RKO (cell line): ENCODE data around the gene GGA3.
A peak's percentile ranks its signal among the peaks of the same experiment; 100 is the strongest.
"Not testable (repeated sequence)": the region's sequence is repeated elsewhere in the genome, so short reads cannot be mapped to it uniquely, and the experiment has no call there.

ENCODE experiments used
- DNase-seq: peaks from one replicate; pipeline ENCODE4 v3.0.0-alpha.2; 2016; ENCODE audit warnings: low spot score

Gene GGA3

DNA sequence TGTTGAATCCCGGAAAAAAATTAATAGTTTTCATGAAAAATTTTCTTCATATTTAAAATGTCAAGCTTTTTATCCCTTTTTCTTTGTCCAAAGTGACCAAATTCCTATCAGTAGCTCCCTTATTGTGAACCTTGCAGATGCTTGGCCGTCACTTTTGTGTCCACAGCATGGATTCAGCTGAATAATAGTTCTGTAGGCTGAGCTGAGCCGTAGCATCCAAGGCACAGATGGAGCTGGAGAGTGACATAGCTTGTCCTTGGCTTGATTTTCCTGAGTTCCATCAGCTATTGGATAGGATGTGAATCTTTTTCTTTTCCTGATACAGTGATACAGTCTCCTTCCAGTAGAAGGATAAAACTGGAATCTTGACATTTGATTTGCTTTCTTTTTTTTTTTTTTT lies 52.3 kb downstream of the GGA3 start:
- DNase-seq: no peak

DNA sequence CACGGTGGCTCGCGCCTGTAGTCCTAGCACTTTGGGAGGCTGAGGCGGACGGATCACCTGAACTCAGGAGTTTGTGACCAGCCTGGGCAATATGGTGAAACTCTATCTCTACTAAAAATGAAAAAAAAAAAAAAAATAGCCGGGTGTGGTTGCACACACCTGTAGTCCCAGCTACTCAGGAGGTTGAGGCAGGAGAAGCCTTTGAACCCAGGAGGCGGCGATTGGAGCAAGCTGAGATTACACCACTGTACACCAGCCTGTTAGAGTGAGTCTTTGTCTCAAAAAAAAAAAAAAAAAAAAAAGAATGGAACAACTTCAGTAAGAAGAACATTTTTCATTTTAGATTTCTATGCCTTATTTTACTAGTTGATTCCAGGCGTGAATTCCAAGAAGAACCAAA lies 53.2 kb downstream of the GGA3 start:
- DNase-seq: no peak

DNA sequence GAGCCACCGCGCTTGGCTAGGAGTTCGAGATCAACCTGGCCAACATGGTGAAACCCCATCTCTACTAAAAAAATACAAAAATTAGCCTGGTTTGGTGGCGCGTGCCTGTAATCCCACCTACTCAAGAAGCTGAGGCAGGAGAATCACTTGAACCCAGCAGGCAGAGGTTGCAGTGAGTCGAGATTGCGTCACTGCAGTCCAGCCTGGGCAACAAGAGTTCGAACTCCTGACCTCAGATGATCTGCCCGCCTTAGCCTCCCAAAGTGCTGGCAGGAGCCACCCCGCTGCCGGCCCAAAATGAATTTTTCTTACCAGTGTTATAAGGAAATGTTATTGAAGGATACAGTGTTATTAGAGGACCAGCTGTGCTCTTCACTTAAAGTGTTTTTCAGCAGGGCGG lies 53.6 kb downstream of the GGA3 start:
- DNase-seq: no peak

DNA sequence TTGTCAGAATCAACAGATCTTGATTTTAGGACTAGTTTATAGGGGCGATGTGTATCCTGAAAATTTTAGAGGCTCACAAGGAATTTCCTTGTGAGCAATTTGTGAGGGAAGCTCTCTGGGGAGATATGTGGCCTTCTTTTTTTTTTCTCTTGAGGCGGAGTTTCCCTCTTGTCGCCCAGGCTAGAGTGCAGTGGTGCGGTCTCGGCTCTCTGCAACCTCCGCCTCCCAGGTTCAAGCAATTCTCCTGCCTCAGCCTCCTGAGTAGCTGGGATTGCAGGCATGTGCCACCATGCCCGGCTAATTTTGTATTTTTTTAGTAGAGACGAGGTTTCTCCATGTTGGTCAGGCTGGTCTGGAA lies 54.4 kb downstream of the GGA3 start:
- not testable (repeated sequence) for DNase-seq

DNA sequence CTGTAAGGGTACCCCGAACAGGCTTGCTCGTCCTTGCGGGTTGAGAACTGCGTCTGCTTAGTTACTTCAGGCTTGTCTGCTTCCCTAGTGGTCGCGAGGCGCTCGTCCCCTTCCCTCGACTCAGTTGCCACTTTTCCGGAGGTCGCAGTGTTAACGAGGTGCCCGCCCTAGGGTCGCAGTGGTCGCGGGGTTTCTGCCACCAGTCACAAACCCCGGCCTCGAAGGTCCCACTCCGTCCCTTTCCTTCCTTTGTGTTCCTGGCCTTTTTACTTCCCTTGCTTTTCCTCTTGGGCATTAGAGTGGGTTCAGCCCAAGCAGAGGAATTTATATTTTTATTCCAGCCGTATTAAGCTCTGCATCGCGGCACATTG lies 55.6 kb downstream of the GGA3 start:
- no peak for DNase-seq

DNA sequence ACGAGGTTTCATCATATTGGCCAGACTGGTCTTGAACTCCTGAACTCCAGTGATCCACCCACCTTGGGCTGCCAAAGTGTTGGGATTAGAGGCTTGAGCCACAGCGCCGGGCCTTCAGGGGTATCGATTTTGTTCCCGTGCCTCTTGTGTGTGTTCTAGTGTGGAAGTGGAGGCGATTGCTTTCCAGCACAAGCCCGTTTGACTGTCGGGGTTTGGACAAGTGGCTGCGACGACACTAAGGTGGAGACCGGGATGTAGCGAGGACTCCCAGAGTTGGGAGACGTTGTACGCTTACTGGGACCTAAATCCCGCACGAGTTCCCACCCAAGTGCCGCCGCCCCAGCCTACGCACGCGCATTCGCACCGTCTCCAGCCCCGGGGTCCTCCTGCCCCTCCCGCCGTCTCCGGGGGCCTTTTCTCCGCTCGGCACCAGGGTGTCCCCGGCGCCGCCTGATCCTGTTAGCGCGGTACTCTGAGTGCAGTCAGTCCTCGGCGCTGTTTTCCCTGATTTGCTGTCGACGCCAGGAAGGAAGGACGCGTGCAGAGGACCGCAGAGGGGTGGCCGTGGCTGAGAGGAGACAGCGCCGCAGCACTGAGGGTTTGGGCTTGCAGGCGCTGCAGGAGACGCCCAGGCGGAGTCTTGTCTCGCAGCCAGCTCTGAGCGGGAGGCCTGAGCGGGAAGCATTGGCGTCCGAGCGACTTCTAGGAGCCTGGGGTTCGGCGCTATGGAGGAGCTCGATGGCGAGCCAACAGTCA lies 56.2 kb downstream of the GGA3 start, which contains the start of gene NUP85:
Gene NUP85 (plus strand): TSS at position 643 of the 756 bp plus-strand sequence. CDS start 83 bp downstream, at position 726.
- DNase-seq: peak; percentile 95

DNA sequence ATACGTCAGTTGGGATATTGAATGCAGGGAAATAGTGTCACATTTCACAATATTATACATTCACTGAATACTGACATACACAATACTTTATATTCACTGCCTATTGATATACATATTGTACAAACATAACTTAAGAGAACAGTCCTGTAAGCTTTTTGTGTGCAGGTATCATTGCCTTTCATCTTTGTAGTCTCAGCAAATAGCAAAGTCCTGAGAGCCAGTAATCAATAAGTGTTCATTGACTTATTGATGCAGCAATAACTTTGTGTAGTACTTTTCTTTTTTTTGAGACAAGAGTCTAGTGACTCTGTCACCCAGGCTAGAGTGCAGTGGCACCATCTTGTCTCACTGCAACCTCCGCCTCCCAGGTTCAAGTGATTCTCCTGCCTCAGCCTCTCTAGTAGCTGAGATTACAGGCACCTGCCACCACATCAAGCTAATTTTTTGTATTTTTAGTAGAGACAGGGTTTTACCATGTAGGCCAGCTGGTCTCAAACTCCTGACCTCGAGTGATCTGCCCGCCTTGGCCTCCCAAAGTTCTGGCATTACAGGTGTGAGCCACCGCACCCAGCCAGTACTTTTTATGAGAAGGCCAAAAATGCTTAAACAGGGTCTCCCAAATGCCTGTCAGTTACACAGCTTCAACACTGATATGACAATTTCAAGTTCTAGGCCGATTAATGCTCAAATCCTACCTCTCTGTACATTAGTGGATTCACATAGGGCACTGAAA lies 61.4 kb downstream of the GGA3 start:
- DNase-seq: no peak

DNA sequence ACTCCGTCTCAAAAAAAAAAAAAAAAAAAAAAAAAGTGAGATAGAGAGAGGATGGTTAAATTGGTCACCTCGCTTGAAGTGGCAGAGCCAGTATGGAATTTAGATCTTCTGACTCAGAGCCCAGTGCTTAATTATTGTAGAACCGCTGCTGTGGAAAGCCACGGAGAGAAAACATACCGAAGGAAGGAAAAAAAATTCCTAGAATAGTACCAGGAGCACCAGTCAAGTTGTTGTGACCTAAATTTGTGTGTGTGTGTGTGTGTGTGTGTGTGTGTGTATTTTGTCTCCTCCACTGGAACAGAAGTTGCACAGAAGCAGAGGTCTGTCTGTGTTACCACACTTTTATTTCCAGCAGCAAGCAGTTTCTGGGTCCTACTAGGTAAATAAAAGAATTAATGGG lies 66.5 kb downstream of the GGA3 start:
- no peak for DNase-seq

DNA sequence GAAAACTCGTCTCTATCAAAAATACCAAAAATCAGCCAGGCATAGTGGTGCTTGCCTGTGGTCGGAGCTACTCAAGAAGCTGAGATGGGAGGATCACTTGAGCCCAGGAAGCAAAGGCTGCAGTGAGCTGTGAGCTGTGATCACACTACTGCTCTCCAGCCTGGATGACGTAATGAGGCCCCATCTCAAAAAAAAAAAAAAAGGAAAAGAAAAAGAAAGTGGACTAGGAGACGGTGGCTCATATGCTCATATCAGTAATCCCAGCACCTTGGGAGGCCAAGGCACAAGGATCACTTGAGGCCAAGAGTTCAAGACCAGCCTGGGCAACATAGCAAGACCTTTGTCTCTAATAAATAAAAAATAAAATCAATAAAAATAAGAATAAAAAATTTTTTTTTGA lies 69.8 kb downstream of the GGA3 start:
- peak; percentile 52 for DNase-seq

DNA sequence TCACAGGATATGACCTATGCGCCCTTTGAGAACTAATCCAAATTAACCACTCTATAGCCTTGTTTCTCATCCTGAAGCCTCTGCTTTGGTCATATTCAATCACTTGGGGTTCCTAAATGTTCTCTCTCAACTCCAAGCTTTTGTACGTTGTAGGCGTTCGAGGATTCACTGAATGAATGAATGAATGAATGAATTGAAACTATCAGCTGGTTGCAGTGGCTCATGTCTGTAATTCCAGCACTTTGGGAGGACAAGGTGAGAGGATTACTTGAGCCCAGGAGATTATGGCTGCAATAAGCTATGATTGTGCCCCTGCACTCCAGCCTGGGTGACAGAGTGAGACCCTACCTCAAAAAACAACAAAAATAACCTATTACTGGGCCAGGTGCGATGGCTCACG lies 72.8 kb downstream of the GGA3 start:
- DNase-seq: no peak
